ENCODE results near the gene MAP2.
"Not testable (repeated sequence)": the region's sequence is repeated elsewhere in the genome, so short reads cannot be mapped to it uniquely, and the experiment has no call there.

MAP2 gene

DNA sequence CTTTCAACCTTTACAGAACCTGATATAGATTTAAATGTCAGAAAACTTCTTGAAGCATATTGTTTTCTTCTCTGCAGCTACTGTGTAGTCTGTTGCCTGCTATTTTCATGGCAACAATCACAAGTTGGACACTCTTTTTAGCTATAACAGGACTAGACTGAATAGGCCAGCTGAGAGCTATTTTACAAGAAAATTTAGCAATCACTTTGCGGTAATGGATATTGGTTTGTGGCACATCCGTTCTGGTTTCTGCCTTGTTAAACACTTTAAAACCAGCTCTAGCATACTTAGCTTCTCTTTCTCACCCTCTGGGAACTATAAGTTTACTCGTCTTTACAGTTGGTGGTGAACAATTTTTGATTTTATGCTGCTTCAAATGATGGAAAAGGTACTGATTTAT lies 125.7 kb downstream of the MAP2 start:
- DNase-seq: no peak

DNA sequence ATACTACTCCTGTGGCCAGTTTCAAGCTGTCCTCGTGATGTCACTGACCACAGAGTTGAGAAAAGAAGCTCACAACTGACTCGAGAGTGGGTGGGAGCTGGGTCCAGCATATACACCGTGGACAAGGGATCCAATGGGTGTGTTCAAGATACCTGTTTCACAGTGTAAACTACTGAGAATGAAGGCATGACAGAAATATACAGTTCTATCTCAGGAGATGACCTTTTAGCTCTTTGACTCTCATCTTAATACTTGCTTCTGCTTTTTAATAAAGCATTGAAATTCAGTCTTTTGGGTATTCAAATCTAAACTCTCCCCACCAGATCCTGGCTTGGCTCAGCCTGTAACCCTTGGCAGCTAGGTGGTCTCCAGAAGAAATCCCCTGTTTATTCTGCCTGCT lies 130.1 kb downstream of the MAP2 start:
- no peak for DNase-seq

DNA sequence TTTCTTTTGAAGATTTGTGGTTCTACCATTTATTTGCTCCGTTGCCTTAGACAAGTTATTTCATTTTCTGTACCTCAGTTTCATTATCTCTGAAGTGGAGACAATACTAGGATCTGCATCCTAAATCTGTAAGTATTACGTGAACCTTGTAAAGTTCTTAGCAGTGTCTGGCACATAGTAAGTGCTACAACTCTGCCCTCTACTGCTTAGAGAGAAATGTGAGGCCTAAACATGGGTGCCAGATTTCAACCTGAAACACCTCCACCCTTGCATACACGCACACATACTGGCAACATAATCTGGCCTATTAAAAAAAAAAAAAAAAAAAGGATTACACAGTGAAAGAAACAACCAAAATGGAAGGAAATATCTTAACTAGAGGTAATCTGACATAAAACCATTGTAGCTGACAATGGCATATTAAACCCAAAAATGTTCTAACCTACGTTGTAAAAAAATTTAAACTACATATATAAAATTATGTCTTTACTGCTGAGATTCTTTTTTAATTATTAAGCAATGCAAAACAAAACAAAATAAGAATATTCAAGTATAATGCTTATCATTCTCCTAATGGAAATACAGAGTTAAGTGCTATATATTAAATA lies 132.6 kb downstream of the MAP2 start:
- no peak for DNase-seq

DNA sequence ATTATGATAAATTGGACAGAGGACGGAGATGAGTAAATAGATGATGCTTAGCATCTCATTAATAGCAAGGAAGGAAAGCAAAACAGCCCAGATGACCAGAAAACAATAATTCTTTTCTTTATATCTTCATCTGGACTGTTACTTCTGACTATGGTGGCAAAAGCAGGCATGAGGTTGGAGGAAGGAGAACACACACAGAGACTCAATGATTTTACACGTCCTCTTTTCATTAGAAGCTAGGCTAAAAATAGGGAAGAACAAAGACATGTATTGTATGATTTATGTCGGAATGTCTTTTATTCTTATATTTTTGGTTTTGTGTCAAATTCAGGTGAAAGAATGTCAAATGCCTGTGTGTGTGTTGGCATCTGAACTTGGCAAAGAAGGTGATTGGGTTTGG lies 137.1 kb downstream of the MAP2 start:
- no peak for DNase-seq

DNA sequence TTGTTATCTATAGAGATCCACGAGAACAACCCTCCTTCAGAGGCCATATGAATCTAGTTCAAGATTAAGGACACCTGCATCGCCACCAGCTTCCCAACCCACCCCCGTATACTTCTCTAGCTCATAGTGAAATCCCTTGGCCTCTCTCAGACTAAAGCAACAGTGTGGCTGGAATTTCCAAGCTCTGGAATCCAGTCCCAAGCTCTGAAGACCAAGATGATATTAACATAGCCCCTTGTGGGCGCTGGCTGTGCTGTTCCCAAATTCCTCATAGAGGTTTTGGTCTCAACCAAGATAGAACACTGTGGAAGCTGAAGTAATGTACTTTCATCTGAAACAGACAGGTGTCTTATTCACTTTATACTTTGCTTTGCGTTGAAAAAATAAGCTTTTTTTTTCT lies 139.6 kb downstream of the MAP2 start:
- DNase-seq: no peak

DNA sequence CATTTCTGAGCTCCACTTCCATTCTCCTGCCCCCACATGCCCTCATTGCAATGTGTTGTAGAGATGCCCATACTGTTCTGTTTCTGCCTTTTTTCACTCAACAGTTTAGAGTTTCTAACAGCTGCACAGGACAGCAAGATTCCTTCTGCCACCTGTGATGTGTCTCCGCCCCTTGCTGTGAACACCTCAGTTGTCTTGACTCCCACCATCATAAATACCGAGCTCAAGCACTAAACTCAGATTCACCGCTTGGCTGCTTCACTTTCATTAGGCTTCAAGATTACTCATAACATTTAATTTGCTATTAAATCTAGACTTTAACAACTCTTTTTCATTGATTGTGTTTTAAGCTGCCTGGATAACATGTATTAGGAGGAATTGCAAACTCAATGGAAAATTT lies 141.0 kb downstream of the MAP2 start:
- no peak for DNase-seq

DNA sequence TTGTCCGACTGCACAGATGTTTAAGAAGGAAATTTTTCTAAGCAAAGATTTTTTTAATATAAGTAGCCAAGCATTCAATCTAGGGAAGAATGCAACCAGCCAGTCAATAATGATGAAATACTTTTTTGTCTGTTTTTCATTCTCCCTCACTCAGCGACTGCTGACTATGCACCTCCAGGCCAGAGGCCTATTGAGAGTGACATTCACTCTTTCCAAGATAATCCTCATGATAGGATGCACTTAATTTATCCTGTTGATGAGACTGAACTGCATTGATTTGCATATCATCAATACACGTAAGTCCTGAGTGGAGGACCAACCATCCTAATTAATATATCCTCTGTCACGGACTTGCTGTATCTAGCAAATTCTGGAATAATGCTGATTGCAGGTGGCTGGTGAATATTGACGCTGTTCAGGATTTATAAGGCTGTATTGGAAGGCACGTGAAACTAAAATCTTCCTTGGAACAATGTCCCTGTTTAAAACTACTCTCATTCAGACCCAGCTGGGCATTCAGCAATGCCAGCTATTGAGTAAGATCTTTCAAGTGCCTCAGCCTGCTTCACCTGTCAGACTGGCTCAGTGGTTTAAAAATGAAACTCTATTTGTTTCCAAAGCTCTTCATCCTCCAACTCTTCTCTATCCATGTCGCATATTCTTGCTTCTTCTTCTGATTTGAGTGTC lies 142.2 kb downstream of the MAP2 start:
- DNase-seq: no peak

DNA sequence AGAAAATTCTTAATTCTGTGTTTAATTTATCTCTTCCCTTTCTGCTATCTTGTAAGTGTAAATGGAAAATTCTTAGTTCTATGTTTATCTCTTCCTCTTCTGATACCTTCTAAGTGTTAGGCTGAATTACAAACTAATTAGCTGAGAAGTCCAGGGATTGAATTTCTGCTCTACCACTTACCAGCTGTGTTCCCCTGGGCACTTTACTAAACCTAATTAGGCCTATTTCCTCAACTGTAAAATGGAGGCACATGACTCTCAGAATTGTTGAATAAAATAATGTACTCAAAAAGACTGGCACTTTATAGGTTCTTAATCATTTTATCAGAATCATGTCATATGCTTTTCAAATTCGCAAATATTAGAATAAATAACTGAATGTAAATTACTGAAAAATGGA lies 146.3 kb downstream of the MAP2 start:
- DNase-seq: no peak

DNA sequence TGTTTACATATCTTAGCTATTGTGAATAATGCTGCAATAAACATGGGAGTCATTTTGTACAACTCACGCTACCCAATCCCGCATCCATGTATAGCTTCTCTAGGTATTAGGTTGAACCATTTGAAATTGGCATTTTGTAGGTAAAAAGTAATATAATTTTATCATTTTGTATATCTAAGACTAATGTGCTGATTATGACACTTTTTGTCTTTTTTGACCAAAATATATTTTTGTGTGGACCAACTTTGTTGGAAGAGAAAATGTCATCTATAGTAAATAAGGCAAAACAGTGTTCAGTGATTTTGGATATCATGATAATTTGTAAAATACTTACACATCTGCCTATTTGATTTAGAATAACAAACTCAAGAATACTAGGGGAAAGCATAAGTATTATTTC lies 150.7 kb downstream of the MAP2 start:
- no peak for DNase-seq

DNA sequence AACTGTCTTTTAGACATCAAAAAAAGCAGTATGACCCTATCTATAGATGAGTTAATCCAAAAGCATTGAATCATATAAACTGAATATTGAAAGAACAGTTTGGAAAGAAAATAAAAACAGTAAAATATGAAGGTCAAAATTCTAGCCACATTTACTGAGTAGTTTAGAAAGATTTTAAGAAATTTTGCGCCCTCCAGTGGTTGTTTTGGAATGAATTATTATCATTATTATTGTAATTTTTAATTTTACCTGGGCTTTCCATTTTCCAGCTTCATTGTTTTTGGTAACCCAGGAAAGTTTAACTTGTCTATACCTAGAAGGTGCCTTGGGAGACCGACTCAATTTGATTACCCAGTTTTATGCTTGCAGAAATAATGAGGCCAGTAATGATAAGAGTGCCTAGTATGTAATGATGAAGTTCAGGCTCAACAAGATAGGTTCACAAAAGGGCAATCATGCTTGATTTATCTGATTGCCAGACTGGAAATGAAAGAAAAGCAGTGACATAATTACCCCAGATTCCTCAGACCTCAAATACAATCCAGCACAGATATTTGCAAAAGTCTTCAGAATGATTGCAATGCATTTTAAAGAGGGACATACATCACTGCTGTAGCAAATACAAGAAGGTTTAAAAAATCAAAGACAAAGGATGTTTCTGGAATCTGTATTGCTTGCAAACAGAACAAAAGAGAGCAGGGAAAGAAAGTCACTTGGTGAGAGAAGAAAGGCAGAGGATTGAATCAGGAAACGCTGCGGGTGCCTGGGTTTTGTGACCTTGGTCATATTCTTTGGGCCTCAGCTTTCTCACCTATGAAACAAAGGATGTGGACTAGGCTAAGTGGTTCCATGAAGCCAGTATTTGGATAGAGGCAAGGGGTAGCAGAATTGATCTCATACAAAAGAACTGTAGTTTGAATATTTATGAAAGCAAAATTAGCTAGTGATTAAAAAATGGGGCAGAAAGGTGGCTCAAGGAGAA lies 153.8 kb downstream of the MAP2 start:
- DNase-seq: no peak

DNA sequence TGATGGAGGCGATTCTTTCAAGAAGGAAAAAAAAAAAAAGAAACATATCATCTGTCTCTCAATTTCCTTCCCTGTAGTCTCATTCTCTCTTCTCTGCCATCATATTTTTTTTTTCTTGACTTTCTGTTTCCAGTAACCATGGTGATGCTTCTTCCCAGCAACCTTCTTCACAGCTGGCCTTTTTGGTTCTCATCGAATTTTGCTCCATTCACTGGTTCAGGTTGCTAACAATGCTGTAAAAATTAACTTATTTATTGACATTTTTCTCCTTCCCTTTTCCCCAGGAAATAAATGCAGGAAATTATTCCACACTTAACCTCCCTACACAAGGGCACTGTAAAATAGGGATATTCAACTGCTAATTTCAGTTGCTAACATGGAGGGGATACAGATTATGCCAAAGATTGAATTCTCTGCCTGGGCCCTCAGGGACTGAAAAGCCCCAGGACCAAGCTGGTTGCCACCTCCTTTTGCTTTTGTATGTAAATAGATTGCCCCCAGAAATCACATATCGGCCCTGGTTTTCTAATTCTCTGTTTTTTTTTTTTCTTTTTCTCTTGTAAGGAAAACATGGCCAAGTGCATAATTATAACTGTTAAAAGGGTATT lies 154.7 kb downstream of the MAP2 start:
- DNase-seq: no peak

DNA sequence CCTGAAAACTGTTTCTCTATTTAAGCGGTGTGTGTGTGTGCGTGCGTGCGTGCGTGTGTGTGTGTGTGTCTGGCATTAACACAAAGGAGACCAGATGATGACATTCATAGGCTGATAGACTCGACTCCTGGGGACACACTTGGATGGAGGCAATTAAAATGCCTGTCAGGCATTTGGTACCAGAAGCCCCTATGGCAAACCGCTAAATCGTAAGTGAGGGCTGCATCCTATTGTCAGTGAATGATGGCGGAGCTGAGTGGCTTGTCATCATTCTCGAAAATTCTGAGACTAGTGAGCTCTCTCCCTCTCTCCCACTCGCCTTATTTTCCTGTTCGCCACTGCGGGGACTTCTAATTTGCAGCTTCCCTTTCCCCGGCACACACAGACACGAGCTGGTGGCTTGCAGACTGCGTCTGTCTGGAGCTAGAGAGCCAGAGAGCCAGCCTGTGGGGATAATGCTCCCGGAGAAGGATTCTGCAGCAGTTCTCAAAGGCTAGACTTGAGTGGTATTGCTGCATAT lies 155.4 kb downstream of the MAP2 start:
- DNase-seq: no peak

DNA sequence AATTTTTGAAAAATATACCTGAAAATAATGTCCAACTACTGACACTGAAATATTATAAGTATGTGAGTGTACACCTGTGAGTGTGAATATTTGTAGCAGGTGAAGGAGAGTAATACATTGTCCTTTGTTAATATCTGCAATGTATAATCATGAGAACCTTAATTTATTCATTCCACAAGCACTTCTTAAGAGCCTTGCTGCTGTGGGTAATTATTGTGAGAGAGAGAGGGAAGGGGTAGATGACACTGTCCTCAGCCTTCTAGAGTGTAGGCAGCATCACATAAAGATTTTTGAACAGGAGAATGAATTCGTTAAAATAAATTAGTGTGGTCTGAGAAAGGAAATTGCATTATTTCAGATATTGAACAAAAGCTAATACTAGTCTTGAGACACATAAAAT lies 157.2 kb downstream of the MAP2 start:
- no peak for DNase-seq

DNA sequence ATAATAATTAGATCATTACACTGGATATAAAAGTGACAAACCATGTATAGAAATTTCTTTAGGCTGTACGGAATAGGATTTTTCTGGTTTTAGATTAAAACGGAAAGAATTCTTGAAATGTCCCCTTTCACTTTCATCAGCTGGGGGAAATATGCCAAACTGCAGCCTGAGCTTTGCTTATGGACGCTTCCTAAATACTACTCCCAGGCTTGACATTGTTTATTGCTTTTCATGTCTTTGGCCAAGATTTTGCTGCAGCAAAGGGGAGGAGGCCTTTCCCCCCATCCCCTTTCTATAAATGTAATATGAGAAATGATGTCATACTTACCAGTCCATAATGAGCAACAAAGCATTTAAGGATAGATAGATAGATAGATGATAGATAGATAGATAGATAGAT lies 158.4 kb downstream of the MAP2 start:
- DNase-seq: no peak

DNA sequence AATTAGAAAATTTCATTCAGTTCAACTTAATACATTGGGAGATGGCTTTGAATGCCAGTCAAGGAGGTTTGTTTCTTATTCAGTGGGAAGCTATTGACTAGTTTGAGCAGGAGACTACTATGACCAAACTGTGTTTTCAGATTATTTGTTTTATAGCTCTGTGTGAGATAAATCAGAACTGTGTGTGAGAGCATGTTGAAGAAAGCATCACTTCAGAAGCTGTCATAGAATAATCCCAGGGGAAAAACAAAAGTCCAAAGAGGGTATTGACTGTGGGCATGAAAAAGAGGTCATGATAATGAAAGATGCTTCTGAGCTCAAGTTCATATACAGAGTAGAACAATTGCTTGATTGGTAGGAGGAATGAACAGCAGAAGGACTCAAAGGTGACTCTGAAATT lies 160.6 kb downstream of the MAP2 start:
- no peak for DNase-seq

DNA sequence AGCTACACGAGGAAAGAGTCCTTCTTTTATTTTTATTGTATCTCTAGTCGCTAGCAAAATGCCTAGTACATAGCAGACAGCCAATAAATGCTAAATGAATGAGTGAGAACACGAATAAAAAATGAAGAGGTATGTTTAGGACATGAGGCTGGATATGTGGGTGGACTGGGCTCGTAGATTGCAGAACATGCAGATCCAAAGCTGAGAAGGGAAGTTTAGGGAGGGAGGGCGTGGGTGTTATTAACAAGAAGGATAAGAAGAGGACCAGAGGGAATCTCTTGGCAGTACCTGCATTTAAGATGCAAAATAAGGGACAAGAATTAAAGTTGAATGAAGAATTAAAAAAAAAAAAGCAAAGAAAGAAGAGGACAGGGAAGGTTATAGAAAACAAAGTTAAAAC lies 161.1 kb downstream of the MAP2 start:
- DNase-seq: no peak

DNA sequence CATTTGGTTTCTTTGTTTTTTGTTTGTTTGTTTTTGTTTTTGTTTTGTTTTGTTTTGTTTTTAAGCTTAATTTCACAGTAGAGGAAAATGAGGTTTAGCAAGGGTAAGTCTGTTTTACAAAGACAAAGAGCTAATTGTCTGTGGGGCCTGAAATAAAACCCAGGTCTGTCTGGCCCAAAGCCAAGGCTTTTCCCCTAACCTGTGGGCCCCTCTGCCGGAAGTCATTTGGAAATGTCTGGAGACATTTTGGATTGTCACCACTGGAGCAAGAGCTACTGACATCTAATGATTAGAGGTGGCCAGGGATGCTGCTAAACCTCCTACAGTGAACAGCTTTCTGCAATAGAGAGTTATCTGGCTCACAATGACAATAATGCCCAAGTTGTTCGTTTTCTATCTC lies 167.2 kb downstream of the MAP2 start:
- no peak for DNase-seq

DNA sequence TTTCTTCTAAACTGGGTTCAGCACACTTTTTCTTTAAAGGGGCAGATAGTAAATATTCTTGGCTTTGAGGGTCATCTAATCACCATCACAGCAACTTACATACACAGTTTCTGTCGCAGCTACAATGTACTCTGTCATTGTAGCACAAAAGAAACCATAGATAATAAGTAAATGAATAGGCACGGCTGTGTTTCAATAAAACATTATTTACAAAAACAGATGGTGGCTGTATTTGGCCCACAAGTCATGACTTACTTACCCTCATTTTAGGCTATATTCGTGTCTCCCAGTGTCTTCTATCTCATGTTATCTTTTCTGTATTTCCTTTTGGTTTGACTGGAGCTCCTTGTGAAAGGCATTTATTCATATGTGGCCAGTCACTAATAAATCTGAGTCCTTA lies 168.3 kb downstream of the MAP2 start:
- DNase-seq: no peak

DNA sequence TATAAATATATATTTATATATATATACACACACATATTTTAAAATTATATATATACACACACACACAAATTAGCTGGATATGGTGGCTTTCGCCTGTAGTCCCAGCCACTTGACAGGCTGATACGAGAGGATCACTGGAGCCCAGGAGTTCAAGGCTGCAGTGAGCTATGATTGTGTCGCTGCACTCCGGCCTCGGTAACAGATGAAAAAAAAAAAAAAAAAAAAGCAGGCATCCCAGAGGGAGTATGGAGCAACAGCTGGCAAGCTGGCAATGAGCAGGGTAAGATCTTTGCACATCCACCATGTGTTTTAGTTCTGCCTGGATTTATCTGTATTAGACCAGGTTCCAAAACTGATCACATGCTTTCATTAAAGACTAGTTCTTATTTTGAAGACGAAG lies 170.1 kb downstream of the MAP2 start:
- DNase-seq: no peak

DNA sequence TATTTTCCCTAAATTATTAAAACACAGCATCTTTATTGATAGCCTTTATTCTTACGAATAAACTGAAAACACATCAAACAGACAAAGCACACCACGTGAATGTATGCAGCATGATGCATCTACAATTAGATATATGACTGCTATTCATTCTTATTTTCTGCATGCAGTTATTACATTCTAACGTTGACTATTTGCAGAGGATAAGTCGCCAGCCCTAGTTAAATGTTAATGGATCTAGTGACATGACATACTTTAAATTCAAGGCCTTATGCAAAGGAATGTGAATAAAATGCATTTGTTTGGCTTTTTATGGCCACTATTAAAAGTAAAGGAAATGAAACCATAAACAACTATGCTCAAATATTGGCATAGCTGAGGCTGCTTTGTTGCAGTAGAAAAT lies 172.4 kb downstream of the MAP2 start:
- DNase-seq: no peak

DNA sequence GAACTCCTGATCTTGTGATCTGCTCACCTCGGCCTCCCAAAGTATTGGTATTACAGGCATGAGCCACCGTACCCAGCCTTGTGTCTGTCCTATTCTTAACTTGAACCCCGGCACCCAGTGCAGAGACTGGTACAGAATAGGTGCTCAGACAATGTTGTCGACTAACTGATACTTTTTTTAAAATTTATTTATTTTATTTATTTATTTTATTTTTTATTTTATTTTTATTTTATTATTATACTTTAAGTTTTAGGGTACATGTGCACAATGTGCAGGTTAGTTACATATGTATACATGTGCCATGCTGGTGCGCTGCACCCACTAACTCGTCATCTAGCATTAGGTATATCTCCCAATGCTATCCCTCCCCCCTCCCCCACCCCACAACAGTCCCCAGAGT lies 174.4 kb downstream of the MAP2 start:
- DNase-seq: not testable (repeated sequence)

DNA sequence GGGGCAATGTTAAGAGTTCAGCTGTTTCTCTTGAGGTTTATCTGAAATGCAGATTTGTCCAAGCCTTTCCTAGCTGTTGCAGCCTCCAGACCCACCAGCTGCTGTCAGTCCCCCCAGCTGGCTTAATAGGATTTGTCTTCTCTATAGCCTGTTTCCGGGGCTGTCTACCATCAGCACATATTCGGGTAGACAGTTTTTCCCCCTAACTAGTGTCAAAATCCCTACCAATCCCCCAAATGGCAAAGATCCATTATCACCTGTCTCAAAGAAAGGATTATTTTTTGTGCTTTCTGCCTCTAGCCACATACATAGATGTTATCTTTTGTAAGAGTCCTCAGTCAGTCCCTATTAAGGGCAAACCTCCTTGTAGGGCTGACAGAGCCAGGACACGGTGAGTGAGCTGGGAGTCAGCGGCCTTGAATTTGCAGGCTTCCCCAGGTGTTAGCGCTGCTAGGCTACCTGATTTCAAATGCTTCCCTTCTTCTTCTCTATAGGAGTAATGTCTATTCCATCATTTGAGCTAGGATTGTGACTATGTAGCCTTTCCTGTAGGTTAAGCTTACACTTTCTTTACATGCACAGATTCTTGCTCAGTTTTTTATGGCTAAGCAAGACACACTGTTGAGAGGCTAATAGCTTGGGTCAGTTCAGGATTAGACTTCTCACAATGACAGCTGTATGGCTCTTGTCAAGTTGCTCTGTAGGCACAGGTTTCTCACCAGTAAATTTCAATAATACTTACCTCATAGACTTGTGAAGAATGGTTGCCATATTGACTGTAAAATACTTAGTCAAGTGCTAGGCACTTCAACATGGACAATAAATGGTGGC lies 176.7 kb downstream of the MAP2 start:
- no peak for DNase-seq
